Daoy (cell line): ENCODE measurements around the gene DOCK11. TPM values are rescaled to one million over a fixed set of nuclear protein-coding genes. Genes with fewer than 3 reads are reported as not detected.
A peak's percentile ranks its signal among the peaks of the same experiment; 100 is the strongest.
"Not testable (repeated sequence)": the region's sequence is repeated elsewhere in the genome, so short reads cannot be mapped to it uniquely, and the experiment has no call there.

Source experiments
- DNase-seq: peaks from one replicate; pipeline ENCODE4 v3.0.0-alpha.2; 2015; ENCODE audit warnings: low read depth
- total RNA-seq: library from RNA; depleted of rRNA; stranded (reverse); fragments of >200 nt; shearing (Covaris generic); gene quantifications from 2 replicates; pipeline ENCODE4 v1.2.3, GENCODE V29; 2014

DOCK11 gene
- total RNA-seq, 1 experiment from 2014 or later: 5.1 TPM

DNA sequence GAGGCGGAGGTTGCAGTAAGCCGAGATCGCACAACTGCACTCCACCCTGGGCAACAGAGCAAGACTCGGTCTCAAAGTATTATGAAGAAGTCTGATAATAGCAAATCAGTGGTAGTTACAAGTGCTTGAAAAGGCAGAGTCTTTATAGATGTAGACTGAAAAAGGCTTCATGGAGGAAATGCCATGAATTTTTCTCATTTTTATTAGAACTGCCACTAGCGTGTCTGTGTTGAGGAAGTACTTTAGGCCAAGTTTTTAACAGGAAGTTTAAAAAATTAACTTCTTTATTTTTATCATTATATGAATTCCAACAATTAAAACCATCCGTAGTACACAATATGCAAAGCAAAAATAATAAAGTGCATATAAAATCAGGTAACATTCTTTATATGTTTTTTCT is 199.0 kb downstream of the DOCK11 start:
- DNase-seq: no peak

DNA sequence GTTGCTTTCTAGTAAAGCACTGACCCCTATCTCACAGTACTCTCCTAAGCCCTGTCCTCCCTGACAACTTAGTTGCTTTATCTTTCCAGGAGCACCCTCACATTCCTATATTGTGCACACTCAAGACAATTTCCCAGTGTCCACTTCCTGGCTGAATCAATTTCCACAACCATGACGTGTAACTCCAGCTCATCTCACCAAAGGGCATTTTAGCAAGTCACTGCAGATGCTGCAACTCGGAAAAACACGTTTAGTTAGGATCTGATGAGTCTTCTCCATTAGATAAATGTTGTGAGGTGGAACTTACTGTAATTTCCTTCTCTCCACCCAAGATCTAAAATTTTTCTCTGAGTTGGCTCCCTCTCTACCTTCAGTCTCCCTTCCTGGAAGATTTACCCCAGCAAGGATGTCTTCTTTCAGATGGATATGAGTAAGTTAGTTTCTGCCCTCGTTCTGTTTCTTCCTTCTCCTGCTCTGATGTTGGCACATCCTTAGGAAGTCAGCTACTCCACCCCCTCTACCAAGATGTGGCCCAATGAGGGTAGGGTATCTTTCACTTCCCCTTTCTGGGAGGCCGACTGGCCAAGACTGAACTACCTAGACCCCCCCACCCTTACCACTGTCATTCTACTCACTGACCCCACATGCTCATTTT is 203.0 kb downstream of the DOCK11 start:
- peak; percentile 0 for DNase-seq

DNA sequence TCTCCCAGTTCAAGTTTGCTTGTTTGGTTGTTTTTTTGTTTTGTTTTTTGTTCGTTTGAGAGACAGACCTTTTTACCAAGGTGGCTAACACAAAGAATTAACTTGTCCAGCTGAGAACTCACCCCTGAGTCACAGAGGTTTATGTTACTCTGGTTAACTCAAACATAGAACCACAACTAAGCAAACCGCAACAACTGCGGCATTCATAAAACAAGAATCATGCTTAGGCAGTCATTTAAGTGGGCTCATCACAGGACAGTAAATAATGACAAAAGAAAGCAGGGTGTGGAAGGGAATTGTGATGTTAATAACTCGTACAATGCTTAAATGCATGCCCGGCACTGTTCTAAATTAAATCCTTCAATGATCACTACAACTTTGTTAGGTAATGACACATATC is 207.1 kb downstream of the DOCK11 start:
- peak; percentile 59 for DNase-seq

DNA sequence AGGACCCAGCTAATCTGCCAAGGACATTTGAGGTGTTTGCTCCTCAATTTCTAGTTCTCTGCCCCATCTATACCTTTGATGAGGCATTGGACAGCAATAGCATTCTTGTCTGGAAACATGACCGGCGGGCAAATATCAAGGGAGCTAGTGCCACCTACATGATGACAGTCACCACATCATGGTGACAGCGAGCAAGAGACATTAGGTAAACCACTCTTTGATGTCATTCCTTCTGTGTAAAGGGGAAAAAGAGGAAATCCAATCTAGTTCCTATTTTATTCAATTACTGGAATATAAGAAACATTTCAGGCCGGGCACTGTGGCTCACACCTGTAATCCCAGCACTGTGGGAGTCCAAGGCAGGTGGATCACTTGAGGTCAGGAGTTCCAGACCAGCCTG is 211.1 kb downstream of the DOCK11 start:
- no peak for DNase-seq

DNA sequence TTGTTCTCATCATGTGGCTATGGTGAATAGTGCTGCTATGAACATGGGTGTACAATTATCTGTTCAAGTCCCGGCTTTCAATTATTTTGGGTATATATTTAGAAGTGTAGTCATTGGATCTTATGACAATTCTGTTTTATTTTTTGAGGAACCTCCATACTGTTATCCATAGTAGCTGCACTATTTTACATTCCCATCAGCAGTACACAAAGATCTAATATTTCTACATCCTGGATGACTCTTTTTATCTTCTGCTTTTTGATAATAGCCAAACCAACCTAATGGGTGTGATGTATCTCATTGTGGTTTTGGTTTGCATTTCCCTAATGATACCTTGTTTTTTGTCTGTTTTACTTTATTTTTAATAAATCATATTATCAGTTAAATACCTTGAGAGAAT is 218.9 kb downstream of the DOCK11 start:
- DNase-seq: no peak

DNA sequence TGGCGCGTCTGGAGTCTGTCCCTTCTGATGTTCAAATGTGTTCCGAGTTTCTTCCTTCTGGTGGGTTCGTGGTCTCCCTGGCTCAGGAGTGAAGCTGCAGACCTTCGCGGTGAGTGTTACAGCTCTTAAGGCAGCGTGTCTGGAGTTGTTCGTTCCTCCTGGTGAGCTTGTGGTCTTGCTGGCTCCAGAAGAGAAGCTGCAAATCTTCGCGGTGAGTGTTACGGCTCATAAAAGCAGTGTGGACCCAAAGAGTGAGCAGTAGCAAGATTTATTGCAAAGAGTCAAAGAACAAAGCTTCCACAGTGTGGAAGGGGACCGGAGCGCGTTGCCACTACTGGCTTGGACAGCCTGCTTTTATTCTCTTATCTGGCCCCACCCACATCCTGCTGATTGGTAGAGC is 220.3 kb downstream of the DOCK11 start:
- DNase-seq: not testable (repeated sequence)

DNA sequence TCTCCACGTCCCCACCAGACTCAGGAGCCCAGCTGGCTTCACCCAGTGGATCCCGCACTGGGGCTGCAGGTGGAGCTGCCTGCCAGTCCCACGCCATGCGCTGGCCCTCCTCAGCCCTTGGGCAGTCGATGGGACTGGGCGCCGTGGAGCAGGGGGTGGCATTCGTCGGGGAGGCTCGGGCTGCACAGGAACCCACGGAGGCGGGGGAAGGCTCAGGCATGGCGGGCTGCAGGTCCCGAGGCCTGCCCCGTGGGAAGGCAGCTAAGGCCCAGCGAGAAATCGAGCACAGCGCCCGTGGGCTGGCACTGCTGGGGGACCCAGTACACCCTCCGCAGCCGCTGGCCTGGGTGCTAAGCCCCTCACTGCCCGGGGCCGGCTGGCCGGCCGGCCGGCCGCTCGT is 221.2 kb downstream of the DOCK11 start:
- not testable (repeated sequence) for DNase-seq

DNA sequence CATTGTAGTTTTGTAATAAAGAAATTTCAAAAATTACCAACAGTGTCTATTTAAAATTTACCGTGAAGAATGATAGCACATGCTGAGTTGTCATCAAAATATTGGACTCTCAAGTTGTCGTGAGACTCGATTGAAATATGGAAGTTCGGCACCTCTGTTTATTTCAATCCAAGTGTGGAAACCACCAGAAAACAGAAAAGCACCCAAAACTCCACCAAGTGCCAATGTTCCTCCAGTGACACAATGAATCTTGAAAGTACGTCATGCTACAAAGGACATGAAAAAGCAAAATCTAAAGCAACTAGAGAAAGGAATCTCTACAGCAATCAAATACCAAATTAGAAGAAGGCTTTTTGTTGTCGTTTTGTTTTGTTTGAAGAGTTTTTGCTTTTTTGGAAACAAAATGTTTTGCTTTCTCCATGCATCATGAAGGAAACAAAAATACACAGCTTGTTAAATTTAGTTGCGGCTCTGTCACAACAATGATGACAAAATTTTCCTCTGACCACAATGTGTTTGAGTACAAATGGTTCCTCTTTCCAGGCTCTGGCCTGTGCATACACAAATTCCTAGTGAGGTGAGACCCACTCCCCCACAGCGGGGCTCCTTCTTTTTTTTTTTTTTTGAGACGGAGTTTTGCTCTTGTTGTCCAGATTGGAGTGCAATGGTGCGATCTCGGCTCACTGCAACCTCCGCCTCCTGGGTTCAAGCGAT is 222.2 kb downstream of the DOCK11 start:
- DNase-seq: no peak

DNA sequence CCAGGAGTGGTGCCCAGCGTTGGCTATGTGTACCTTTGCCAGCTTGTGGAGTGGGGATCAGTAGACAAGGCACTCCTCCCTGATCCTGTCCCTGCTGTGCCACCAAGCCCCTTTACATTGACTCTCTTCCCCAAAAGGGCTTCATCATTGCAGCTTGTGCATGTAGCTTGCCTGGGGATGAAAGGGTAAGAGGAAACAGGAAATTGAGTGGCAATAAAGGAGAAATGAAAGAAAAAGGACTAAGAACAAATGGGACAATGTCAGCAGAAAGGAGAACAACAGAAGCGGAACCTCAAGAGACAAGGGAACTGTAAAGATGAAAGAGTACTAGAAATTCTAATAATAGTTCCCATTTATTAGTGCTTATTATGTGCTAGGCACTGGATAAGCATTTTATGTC is 223.1 kb downstream of the DOCK11 start:
- no peak for DNase-seq

DNA sequence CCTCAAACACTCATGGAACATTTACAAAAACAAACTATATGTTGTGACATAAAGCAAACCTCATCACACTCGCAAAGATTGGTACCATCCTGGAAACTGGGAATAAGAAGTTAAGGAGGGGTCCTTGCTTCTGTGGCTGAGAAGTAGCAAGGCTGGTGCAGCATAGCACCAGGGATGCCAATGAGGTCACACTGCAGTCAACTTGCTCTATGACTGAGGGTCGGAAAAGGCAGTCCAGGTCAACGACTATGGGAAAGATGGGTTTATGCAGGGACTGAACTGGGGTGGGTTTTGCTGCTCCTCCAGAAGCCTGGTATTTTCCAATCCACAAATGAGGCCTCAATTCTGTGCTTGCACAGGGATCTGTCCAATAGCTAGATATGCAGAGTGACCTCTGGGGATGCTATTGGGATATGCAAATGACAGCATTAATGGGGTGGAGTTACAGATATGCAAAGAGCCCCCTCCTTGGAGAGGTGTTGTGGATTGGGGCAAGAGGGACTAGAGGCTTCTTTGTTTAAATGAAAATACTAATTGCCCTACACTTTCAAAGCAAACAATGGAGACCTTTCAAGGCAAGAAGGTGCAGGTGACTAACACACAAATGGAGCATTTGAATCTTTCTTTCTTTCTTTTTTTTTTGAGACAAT is 224.6 kb downstream of the DOCK11 start:
- DNase-seq: no peak

DNA sequence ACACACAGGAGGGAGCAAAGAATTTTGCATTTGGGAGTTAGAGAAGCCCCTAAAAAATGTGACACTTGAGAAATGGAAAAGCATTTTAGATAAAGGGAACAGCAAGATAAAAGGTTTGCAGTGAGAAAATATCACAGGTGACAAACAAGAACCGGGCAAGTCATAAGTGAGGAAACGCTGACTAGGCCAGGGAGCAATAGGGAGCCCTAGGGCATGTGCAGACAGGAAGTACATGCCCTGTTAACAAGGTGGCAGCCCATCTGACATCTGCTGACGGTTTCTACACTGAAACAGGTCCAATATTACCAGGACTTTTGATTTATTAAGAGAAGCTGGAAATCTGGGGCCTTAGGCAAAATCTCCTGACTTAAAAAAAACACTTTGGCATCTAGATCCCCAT is 227.8 kb downstream of the DOCK11 start:
- DNase-seq: no peak

DNA sequence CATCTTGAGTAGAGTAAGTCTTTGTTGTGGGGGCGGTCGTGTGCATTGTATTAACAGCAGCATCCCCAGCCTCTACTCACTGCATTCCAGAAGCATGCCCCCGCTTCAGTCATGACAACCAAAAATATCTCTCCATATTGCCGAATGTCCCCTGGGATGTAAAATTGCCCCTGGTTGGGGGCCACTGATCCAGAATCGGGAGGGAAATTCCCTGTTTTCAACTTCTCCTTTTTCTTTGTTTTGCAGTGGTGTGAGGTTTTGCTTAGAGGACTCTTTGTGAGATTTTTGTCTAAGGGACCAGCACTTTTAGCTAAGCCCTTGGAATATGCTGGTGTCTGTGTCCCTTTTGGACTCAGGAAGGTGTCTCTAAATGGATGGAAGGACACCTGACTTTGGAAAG is 228.8 kb downstream of the DOCK11 start:
- no peak for DNase-seq

DNA sequence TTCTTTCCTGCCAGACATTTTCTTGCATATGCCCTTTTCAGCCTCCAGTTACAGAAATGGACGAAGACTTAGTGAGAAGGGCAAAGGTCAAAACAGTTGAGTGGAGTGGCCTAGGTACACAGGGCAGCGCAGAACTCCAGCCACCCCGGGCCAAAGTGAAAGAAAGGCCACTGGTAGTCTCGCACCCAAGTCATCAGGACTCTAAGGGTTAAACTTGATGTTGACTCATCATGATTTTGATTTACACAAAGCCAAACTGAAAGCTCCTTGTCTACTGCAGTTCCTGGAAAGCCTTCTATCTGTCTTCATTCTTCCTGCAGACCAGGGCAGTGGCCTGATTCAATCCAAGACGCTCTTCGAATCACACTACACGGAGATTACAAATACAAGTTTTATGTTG is 229.2 kb downstream of the DOCK11 start:
- DNase-seq: no peak

DNA sequence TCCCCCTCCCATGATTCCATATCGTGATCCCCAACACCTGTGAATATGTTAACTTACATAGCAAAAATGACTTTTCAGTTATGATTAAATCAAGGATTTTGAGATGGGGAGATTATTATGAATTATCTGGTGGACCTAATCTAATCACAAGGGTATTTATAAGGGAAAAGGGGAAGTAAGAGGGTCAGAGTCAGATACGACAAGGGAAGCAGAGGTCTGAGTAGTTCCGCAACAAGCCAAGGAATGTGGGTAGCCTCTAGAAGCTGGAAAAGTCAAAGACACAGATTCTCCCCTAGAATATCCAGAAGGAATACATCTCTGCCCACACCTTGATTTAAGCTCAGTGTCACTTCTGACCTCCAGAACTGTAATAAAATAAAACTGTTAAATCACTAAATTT is 230.8 kb downstream of the DOCK11 start:
- DNase-seq: no peak

DNA sequence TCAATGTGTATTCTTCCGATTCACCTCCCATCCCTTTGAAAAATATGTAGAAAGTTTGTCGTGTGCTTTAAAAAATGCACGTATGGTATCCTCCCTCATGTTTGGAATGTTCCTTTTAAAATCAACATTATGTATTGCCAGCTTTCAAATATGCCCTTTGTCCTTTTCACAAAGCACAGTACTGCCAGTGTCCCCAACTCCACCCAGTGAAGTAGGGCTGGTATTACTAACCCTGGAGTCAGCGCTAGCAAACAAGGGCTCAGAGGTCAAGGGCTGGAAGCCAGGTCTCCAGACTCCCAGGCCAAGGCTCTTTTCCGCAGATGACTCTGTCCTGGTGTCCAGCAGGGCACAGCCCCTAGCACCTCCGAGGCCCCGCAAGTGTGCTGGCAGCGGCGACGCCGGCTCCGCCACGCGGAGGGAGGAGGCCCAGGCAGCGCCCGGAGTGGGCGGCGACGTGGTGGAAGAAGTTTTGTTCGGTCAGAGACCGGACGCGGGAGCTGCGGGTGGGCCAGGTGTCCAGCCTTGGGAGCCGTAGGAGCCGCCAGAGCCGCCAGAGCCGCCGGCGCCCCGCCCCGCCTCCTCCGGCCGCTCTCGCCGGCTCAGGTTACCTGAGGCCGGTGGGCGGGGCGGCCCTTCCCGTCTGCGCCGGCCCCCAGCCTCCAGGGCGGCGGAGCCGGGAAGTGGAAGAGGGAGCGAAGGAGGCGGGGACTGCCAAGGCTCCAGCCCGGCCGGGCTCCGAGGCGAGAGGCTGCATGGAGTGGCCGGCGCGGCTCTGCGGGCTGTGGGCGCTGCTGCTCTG is 231.5 kb downstream of the DOCK11 start, which contains the start of gene IL13RA1:
IL13RA1 (plus strand) TSS at position 720 of the 799 bp plus-strand sequence; CDS start at position 753, 33 bp downstream.
- peak; percentile 88 for DNase-seq

DNA sequence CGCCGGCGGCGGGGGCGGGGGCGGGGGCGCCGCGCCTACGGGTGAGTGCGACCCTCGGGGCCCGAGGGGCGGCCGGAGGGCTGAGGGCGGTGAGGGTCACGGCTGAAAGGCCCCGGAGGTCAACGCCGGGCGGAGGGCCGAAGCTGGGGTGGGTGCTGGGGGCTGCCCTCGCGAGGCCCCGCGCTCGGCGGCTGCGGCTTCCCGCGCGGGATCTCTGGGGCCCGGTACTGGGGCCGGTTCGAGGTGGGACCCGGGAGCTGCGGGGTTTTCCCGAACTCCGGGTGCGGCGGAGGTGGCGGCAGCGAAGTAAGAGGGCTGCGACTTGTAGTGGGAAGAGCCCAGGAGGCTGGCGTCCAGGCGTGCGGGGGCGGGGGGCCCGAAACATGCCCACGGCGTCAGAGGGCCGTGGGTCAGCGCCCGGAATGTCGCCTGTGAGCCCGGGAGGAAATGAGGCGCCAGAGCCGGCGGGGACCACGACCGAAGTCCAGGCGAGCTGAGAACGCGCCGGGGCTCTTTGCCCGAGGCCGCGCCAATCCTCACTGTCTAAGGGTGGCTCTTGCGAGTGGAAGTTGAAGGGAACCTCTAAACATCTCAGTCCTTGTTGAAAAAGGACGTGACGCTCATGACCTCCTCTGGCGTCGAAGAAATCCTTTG is 232.2 kb downstream of the DOCK11 start:
- DNase-seq: peak; percentile 17

DNA sequence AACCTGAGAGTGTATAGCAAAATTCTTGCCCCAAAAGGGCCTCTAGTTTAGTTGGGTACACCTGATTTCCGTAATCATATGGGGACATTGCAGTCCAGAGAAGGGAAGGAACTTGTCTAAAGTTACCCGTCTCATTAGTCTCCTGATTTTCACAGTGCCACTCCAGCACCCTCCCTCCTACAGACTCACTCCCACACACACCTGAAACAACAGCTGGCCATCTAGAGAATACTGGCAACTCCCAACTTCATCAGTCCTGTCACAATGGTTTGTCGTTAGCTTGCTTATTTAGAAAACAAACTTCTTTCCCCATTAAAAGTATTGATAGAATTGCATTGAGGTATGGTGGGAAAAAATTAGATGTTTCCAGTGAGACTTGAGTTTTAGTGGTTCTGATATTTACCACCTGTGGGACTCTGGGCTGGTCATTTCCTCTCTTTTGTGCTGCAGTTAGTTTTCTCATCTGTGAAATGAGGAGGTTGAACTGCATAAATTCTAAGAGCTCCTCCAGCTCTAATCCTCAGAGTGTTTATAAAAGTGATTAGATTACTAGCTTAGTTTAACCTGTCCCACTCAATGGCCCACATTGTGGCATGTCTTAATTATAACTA is 233.5 kb downstream of the DOCK11 start:
- DNase-seq: no peak

DNA sequence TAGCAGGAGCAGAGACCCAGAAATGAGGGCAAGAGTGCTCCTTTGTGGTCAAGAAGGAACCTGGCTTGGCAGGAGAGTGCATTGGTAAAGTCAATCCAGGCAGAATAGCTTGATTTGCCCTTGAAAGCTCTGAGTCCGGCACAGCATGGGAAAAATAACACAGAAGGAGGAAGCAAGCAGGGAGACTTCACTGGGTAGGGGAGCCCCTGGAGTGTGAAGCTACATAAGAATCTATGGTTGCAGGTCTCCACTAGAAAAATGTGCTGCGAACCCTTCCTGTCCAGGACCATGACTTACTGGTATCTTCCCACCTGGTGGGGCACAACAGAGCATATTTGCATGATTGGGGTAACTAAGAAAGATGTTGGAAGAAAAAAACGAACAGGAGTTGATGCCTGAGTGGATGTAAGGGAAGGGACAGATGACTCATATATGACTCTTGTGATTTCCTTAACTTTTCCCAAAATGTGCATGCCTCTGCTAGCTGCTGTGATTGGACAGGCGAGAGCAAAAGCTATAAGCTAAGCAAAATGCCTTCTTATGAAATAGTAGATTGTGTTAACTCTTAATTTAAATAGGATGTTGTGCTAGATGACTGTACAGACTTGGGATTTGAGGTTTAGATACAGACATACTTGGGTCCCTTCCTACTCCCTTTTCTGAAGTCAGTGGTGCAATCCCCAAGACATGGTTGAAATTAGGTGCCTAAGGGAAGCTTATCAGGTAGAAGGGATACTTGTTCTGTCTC is 235.1 kb downstream of the DOCK11 start:
- peak; percentile 23 for DNase-seq

DNA sequence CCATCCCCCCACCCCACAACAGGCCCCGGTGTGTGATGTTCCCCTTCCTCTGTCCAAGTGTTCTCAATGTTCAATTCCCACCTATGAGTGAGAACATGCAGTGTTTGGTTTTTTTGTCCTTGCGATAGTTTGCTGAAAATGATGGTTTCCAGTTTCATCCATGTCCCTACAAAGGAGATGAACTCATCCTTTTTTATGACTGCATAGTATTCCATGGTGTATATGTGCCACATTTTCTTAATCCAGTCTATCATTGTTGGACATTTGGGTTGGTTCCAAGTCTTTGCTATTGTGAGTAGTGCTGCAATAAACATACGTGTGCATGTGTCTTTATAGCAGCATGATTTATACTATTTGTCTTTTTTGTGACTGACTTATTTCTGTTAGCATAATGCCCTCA is 236.9 kb downstream of the DOCK11 start:
- not testable (repeated sequence) for DNase-seq

DNA sequence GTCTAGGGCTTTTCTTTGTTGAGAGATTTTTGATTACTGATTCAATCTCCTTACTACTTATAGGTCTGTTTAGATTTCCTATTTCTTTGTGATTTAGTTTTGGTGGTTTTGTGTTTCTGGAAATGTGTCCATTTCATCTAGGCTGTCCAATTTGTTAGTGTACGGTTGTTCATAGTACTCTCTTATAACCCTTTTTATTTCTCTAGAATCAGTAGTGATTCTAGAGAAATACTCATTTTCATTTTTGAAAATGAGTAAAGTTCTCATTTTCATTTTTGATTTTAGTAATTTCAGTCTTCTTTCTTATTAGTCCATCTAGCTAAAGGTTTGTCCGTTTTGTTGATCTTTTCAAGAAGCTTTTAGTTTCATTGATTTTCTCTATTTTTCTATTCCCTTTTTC is 239.3 kb downstream of the DOCK11 start:
- no peak for DNase-seq
